ENCODE results near the gene NADK.

NADK gene, protein sequence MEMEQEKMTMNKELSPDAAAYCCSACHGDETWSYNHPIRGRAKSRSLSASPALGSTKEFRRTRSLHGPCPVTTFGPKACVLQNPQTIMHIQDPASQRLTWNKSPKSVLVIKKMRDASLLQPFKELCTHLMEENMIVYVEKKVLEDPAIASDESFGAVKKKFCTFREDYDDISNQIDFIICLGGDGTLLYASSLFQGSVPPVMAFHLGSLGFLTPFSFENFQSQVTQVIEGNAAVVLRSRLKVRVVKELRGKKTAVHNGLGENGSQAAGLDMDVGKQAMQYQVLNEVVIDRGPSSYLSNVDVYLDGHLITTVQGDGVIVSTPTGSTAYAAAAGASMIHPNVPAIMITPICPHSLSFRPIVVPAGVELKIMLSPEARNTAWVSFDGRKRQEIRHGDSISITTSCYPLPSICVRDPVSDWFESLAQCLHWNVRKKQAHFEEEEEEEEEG

DNA sequence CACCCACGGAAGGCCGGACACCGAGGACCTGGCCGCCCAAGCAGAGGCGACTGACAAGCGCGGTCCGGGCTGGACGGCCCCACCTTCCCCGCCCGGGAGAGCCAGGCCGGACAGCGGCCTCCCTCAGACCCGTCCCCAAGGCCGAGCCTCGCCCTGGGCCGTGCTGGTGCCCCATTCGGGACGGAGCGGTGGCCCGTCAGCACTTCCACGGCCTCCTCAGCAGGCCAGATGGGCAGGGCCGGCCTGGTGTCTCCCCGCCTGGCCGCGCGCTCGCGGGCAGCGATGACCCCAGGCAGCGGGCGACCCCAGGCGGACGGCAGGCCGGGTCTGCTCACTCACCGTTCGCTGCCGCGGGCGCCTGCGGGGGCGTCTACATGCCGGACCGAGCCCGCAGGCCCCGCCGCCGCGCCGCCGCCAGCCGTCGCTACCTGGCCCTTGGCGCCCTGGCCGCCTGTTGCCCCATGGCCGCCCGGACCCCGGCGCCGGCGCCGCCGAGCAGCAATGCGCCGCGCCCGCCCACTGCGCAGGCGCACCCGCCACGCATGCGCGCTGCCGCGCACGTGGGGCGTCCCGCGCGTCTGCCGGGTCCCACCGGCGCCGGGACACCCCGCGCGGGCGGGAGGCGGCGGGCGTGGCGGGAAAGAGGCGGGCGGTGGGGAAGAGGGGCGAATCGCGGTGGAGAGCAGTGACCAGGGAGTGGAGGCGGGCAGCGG is at the start of gene NADK:
Gene NADK (minus strand): TSS at position 521 of the 713 bp plus-strand sequence. CDS start 13,064 bp downstream, outside the sequence.
- no peak for DNase-seq (ENCODE audit: low read depth)

DNA sequence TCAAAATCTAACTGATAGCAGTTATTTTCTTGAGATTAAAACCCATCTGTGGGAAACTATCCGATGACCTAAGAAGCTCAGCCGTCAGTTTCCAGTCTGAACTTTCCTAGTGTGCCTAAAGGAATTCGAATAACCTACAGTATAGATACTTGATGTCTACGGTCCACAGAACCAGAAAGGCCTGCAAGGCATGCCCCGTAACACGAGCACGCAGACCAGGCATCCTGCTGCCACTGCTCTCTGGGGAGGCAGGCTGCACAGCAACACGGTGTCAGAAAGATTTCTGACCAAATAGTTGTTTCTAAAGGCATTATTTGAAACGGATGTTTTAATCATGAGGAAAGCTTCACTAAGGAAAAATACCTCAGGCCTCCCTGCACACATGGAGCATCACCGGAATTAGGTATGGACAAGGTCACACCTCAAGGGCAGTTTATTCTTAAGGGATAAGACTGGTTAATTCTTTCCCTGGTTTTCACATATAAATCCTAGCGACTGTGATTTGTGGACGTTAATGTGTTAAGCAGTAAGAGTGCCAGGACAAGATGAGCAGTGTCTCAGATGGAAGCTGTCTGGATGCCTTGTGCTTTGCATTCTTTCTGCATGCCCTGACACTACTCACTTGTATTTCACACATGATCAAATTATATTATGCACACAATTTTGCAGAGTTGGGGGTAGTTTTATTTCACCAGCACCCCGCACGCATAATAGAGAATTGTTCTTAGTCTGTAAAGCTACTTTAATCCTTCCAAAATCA is 49.0 kb upstream of the NADK start:
- no peak overlapping the region for H3K4me3 ChIP-seq (ENCODE audit: low read depth, low read length)
- TF ChIP-seq, protein P1, sequence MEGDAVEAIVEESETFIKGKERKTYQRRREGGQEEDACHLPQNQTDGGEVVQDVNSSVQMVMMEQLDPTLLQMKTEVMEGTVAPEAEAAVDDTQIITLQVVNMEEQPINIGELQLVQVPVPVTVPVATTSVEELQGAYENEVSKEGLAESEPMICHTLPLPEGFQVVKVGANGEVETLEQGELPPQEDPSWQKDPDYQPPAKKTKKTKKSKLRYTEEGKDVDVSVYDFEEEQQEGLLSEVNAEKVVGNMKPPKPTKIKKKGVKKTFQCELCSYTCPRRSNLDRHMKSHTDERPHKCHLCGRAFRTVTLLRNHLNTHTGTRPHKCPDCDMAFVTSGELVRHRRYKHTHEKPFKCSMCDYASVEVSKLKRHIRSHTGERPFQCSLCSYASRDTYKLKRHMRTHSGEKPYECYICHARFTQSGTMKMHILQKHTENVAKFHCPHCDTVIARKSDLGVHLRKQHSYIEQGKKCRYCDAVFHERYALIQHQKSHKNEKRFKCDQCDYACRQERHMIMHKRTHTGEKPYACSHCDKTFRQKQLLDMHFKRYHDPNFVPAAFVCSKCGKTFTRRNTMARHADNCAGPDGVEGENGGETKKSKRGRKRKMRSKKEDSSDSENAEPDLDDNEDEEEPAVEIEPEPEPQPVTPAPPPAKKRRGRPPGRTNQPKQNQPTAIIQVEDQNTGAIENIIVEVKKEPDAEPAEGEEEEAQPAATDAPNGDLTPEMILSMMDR (IDR thresholded peaks at IDR 0.05; ENCODE audit: low read depth, low read length, missing control alignments): no peak
- no peak for DNase-seq (ENCODE audit: low read depth)

More for the DNA sequence above, at the start of gene NADK:
- H3K4me3 ChIP-seq (ENCODE audit: low read depth, low read length): peak within 1 kb of the TSS; percentile 87
- TF ChIP-seq, protein P1 (IDR thresholded peaks at IDR 0.05; ENCODE audit: low read depth, low read length, missing control alignments): no peak

DNA sequence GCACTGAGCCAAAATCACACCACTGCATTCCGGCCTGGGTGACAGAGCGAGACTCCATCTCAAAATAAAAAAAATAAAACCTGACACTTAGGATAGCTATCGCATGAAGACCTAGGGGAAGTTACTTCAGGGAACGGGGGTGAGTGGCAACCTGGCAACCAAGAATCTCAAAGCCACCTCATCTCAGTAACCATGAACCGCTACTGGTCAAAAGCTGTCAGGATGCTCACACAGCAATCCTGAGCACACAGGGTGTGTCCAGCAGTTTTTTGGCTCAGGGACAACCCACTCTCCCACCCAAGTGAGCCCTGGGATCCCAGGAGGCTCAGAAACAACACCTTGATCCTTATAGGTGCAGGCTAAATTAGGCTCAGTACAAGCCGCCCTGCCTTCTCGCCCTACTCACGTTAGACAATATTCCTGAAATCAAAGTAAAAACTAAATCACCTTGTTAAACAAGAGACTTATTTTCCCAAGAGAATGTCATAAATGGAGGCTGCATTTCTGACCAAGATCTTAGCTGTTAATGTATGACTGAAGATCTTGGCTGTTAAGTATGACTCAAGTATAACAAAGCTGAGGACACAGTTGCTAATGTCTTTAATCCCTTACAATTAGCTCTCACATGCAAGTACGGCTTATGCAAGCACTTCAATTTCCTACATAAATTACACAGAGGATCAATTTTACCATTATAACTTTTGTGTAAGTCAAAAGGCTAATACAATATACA is 48.3 kb upstream of the NADK start:
- TF ChIP-seq, protein P1 (IDR thresholded peaks at IDR 0.05; ENCODE audit: low read depth, low read length, missing control alignments): no peak
- DNase-seq (ENCODE audit: low read depth): no peak
- H3K4me3 ChIP-seq (ENCODE audit: low read depth, low read length): no peak overlapping the region

DNA sequence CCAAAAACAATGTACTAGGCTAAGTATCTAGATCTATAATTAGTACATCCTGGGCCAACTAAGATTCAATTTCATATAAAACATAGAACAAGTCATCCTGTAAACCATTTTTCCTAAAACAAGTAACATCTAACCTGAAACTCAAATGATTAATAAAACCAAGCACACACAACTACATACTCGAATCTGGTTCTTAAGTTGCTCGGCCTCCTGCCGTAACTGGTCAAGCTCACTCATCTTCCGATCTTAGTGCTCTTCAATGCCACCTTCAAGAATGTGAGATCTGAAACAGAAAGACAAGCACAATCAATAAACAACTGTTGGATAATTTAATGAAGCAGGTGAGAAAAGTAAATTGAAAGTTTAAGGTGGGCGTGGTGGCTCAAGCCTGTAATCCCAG is 46.9 kb upstream of the NADK start:
- no peak for DNase-seq (ENCODE audit: low read depth)
- no peak overlapping the region for H3K4me3 ChIP-seq (ENCODE audit: low read depth, low read length)
- TF ChIP-seq, protein P1 (IDR thresholded peaks at IDR 0.05; ENCODE audit: low read depth, low read length, missing control alignments): no peak

DNA sequence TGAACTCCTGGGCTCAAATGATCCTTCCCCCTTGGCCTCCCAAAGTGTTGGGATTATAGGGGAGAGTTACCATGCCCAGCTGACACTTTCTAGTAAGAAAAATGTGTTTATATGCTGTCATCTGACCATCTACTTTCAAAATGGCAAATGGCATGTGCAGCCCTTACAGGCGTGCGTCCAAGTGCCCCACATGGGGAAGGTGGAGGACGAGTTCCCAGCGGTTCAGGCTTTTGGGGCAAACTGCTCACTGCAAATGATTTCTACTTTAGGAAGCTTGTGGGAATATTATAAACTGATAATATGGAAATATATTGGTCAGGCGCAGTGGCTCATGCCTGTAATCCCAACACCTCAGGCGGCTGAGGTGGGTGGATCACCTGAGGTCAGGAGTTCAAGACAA is 41.5 kb upstream of the NADK start:
- DNase-seq (ENCODE audit: low read depth): no peak
- TF ChIP-seq, protein P1 (IDR thresholded peaks at IDR 0.05; ENCODE audit: low read depth, low read length, missing control alignments): no peak
- H3K4me3 ChIP-seq (ENCODE audit: low read depth, low read length): no peak overlapping the region

DNA sequence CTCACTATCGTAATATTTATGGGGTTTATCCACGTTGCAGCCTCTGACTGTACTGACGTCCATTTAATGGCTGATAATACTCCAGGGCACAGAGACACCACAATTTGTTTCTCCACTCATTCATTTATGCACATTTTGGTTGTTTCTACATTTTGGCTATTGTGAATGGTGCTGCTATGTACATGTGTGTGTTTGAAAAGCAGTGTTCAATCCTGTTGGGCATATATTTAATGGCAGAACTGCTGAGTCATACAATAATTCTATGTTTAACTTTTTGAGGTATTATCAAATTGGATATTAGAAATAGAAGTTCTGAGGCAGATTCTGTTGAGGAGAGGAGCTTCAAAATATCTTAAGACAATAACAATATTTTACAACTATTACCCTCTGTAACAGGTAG is 39.0 kb upstream of the NADK start:
- no peak for DNase-seq (ENCODE audit: low read depth)
- TF ChIP-seq, protein P1 (IDR thresholded peaks at IDR 0.05; ENCODE audit: low read depth, low read length, missing control alignments): no peak
- H3K4me3 ChIP-seq (ENCODE audit: low read depth, low read length): no peak overlapping the region
